HG02938 (cell line): ENCODE results near the gene CNTNAP2.
"Not testable (repeated sequence)": the region's sequence is repeated elsewhere in the genome, so short reads cannot be mapped to it uniquely, and the experiment has no call there.

ENCODE experiments used
- ATAC-seq: cut with Tn5 transposase; IDR thresholded peaks from one replicate; pipeline ENCODE4 v1.9.1; 2021; ENCODE audit warnings: mild to moderate bottlenecking, moderate library complexity; ENCODE audit not compliant: unreplicated experiment

CNTNAP2 gene

GRCh38 chr7:147798001-147798400, 1681.4 kb downstream of the CNTNAP2 start:
- no peak for ATAC-seq

GRCh38 chr7:147801762-147802161, 1685.2 kb downstream of the CNTNAP2 start:
- ATAC-seq: not testable (repeated sequence)

GRCh38 chr7:147803151-147803550, 1686.5 kb downstream of the CNTNAP2 start:
- no peak for ATAC-seq

- no peak for ATAC-seq
These were observed 1687.0 kb downstream of the CNTNAP2 start for GRCh38 chr7:147803606-147804005.

GRCh38 chr7:147804032-147804431, 1687.4 kb downstream of the CNTNAP2 start:
- ATAC-seq: no peak

GRCh38 chr7:147805996-147806576, 1689.5 kb downstream of the CNTNAP2 start:
- ATAC-seq: no peak

GRCh38 chr7:147809786-147810185, 1693.2 kb downstream of the CNTNAP2 start:
- no peak for ATAC-seq

- no peak for ATAC-seq
These were observed 1693.7 kb downstream of the CNTNAP2 start for GRCh38 chr7:147810269-147810668.

- no peak for ATAC-seq
These were observed 1695.3 kb downstream of the CNTNAP2 start for GRCh38 chr7:147811923-147812322.

GRCh38 chr7:147813316-147813715, 1696.7 kb downstream of the CNTNAP2 start:
- ATAC-seq: no peak

GRCh38 chr7:147818317-147818716, 1701.7 kb downstream of the CNTNAP2 start:
- no peak for ATAC-seq

- no peak for ATAC-seq
These were observed 1708.1 kb downstream of the CNTNAP2 start for GRCh38 chr7:147824671-147825070.

- no peak for ATAC-seq
These were observed 1712.4 kb downstream of the CNTNAP2 start for GRCh38 chr7:147829016-147829415.

- no peak for ATAC-seq
These were observed 1717.0 kb downstream of the CNTNAP2 start for GRCh38 chr7:147833557-147833956.

- ATAC-seq: no peak
These were observed 1717.4 kb downstream of the CNTNAP2 start for GRCh38 chr7:147833970-147834369.

- ATAC-seq: no peak
These were observed 1736.2 kb downstream of the CNTNAP2 start for GRCh38 chr7:147852833-147853232.

- ATAC-seq: no peak
These were observed 1740.8 kb downstream of the CNTNAP2 start for GRCh38 chr7:147857152-147858140.

- ATAC-seq: no peak
These were observed 1741.8 kb downstream of the CNTNAP2 start for GRCh38 chr7:147858421-147858820.

- no peak for ATAC-seq
These were observed 1742.4 kb downstream of the CNTNAP2 start for GRCh38 chr7:147859033-147859432.

- no peak for ATAC-seq
These were observed 1742.9 kb downstream of the CNTNAP2 start for GRCh38 chr7:147859486-147859885.

GRCh38 chr7:147861058-147861716, 1744.6 kb downstream of the CNTNAP2 start:
- no peak for ATAC-seq

GRCh38 chr7:147861945-147862344, 1745.3 kb downstream of the CNTNAP2 start:
- no peak for ATAC-seq
